Breast epithelium (tissue), 3 donors: ENCODE measurements around the gene MAP4K4.

Source experiments
- CTCF ChIP-seq, 3 donors: fragments of 450-650 bp; IDR thresholded peaks; one replicate each; pipeline ENCODE4 v1.5.1; 2016 to 2017; ENCODE audit warnings: antibody characterized with exemption in 3 of 3, mild to moderate bottlenecking in 3 of 3, moderate library complexity in 3 of 3
- POLR2A ChIP-seq: fragments of 450-650 bp; IDR thresholded peaks from one replicate; pipeline ENCODE4 v1.6.1; 2016; ENCODE audit warnings: antibody characterized with exemption, mild to moderate bottlenecking, moderate library complexity
- POLR2AphosphoS5 ChIP-seq, 3 donors: sonication (generic); formaldehyde crosslinking; IDR thresholded peaks; one replicate each; pipeline ENCODE4 v1.6.1; 2017; ENCODE audit warnings: antibody characterized with exemption in 3 of 3

- TF ChIP-seq CTCF (IDR thresholded peaks at IDR 0.05): no peak
- TF ChIP-seq POLR2A: no peak
- TF ChIP-seq POLR2AphosphoS5 (IDR thresholded peaks at IDR 0.05): no peak
These were observed 131.3 kb downstream of the MAP4K4 start for GRCh38 chr2:101828673-101829334.
